Fibroblast of gingiva (primary cell): Measurements from ENCODE around the gene E2F6.

Experiments used
- DNase-seq: peaks from one replicate; pipeline ENCODE4 v3.0.0-alpha.2; 2011; ENCODE audit warnings: low read depth

Gene E2F6

DNA sequence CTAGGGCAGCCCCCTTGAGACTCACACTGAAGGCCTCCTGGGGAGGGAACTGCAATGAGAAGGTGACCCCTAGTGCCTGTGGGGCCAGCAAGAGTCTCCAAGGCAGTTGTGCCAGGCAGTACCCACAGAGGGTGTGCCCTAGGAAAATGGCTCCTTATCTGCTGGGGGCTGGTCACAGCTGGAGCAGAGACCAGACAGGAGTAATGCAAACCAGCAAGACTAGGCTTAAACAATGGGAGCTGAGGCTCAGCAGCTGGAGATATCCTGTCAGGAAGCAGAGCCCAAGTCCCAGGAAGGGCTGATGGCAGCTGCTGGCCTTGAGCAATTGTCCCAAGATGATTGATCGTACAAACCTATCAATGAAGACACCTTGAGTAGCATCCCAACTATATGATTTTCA is 26.8 kb upstream of the E2F6 start:
- no peak for DNase-seq

DNA sequence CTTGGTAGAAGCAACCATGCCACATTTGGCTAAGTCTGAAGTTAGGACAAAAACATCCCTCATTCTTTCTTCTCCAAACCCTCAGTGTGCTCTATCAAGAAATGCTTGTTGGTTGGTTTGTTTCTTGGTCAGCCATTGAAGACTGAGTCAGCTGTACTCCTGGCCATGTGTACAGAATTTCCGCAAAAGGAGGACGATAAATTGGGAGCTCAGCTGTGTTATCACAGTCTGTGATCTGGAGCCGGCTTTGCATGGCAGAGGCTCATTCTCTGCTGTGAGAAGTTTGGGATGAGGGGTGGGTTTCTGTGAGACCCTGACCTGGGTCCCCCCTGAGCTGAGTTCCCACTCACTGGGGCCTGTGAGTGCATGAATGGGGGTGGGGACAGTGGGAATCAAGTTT is 26.3 kb upstream of the E2F6 start:
- DNase-seq = no peak

DNA sequence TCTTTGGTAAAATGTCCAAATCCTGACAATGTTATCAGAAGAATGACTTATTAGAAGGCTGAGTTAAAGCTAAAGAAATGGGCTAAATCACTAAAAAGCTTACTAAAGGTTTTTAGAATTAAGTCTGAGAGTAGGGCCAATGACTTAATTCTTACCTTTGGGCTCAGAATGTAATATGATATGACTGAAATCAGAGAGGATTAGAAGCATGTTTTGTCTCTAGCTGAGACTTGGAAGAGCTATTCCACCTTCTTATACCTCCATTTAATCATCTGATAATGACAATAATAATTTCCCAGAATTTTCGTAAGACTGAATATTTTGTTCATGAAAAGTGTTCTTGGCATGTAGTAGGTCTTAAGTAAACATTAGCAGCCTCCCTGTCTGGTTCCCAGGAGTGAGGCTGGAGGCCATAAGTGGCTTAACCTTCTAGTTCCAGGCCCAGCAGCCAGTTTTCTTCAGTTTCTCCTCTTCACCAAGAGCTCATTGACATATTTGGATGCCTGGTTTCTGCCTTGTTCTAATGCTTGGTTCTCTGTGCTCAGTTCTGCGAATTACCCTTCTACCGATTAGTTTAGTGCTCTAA is 25.5 kb upstream of the E2F6 start:
- no peak for DNase-seq

DNA sequence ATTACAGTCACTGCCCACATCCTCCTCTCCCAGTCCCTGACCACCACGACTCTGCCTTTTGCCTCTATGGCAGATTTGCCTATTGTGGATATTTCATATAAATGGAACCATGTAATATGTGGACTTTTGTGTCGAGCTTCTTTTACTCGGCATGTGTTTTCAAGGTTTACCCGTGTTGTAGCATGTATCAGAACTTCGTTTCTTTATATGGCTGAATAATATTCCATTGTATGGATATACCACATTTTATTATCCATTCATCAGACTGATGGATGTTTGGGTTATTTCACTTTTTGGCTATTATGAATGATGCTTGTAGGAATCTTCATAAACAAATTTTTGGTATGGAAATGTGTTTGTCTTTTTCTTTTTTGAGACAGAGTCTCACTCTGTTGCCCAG is 24.2 kb upstream of the E2F6 start:
- DNase-seq = no peak

DNA sequence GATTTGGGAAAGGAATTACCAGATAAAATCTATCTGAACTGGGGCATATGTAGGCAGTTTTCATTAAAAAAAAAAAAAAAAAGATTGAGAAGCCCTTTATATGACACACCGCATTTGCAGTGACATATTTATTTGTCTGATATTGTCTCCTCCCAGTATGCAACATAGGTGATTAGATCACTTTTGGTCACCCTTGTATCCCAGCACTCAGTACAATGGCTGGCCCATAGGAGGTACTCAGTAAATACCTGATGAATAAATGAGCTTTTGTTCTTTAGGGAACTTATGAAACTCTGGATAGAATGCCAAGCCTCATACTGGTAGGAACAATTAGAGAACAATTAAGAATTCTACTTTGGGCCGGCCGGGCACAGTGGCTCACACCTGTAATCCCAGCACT is 22.8 kb upstream of the E2F6 start:
- no peak for DNase-seq

DNA sequence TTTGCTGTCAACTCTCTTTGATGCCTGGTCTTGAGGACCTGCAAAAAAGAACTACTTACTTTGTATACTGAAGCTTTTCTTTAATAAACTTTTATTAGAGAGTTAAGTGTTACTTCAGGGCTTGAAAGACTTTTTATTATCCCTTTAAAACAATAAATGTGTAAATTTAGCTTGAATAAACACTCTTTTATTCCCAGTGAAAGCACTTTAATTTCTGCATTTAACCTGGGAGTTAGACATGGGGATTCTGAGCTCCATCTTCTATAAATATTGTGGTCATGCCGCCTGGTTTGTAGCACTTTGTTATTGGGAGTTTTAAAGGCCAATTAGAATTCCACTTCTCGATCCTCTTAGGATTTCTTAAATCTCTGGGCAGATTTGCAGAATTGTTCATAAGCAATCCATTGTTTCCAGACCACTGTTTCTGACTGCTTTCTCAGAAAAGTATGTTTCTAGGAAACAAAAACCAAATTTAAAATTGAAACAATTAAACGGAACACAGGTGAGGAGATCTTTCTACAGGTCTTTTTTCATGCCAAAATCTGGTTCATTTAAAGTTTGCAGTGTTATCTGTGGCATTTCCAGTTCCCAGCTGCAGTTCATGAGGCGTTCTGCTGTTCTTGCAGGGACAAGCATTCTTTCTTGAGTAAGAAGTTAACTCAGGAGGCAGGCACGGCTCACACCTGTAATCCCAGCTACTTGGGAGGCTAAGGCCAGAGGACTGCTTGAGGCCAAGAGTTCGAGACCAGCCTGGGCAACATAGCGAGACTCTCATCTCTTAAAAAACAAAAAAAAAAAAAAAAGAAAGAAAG is 18.1 kb upstream of the E2F6 start:
- DNase-seq = no peak

DNA sequence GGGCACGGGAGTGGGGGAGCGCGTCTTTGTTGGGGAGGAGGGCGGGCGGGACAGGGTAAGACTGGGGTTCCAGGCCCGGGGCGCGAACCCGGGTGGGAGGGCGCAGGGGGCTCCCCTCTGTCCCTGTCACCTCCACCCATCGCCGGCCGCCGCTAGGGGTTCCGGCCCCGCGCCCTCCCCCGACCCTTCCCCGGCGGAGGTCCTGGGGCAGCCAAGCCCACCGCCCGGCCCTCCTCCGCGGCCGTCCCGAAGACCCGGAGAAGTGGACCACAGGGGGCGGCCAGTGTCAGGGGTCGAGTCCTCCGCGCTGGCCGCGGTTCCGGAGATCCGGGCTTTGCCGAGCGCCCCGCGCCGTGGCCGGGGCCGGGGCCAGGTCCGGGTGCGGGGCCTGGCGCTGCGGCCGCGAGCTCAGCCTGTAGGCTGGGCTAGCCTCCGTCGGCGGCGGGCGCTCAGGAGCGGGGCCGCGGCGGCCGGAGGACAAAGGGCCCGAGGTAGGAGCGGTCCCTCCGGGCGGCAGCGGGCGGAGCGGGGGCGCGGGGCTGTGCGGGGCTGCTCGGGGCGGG is 16.6 kb upstream of the E2F6 start:
- DNase-seq = no peak

DNA sequence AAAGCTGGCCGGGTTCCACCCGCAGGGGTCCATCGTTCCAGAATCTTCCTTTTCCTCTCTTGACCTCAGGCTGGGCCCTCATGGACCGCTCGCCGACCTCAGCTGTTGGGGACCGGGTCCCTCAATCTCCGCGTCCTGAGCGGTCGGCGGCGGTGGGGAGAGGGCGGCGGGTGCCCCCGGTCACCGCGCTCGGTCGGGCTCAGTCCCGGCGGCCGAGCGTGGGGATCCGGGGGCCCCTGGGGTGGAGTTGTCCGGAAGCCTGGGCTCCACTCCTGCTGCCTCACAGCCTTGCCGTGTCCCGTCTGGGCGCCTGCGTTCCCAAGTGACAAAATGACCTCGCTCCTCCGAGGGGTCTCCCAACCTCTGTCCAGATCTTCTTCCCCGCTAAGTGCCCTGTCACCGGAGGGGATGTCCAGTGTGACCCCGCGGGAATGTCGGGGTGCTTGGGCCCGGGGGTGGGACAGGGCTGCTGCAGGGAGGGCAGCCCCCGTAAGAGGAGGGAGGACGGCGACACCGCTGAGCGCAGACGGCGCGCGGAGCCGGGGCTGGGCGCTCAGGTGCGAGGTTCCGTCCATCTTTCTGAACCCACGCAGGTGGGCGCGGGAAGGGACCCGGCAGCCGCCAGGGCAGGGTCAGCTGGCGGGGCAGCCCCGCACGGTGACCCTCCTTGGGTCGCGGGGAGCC is 16.0 kb upstream of the E2F6 start:
- DNase-seq = no peak

DNA sequence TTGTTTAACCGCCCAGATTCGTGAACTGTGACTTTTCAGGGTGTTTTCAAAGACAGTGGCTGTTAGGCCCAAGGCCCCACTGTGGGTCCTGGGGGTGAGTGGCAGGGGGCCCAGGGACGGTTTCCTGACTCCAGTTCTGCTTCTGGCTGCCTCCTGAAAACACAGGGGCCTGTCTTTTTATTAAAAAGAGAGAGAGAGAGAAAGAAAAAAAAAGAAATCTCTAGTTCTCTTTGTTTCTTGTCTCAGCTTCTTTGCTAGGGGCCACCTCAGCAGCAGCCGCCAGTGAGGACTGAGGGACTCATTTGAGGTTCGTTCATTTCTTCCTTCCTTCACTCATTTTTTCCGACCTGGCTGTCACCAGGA is 15.4 kb upstream of the E2F6 start:
- DNase-seq = no peak

DNA sequence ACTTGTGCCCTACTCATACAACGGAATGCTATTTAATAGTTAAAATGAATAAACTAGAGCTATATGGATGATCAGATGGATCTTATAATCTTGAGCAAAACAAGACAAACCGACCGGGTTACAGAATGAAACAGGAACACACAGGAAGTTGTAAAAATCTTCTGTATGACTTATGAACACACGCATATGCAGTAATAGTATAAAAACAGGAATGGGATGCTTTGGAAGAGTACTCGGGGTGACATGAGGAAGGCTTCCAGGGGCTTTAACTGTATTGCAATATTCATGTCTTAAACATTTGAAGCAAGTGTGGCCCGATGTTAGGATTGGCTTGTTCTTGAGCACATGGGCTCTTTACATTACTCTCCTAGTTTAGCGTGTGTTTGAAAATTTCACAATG is 14.9 kb upstream of the E2F6 start:
- no peak for DNase-seq

DNA sequence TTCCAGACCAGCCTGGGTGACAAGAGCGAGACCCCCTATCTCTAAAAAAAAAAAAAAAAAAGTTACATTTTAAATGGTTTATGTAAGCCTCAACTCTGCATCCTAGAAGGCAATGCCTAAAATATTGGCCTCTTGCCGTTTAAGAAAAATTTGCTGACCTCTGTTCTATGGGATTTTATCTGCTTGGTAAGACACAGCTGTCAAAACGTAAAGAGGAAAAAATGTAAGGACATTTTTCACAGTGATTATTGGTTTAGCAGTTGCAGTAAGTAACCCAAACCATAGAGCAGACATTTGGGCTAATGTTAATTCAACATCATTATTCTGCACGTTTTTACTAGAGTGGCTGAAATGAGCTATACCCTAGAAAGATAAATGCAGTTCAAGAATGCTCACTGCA is 14.4 kb upstream of the E2F6 start:
- DNase-seq = no peak

DNA sequence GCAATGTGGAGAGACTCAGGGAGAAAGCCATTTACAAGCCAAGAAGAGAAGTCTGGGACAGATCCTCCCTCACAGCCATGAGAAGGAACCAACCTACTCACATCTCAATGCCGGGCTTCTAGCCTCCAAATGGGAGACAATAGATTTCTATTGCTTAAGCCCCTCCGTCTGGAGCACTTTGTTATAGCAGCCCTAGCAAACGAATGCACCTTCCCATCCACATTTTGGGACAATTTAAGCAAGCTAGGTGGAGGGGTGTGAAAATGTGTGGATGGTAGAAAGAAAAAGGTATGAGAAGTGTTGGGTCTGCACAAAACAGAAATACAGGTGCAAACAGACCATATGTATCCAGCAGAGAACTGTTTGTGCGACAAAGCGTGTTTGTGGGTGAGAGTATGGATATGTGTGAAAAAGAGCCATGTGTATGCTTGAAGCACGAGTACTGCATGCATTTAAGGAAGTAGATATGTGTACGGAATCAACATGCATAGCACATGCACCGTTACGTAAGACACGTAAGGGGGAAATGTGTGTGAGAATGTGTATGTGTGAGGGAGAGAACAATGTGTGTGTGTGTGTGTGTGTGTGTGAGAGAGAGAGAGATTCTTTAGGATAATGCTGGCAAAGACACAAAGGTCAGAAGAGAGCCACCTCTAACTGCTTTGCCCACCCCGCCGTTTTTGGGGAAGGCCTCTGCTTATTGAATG is 13.1 kb upstream of the E2F6 start:
- DNase-seq = no peak

DNA sequence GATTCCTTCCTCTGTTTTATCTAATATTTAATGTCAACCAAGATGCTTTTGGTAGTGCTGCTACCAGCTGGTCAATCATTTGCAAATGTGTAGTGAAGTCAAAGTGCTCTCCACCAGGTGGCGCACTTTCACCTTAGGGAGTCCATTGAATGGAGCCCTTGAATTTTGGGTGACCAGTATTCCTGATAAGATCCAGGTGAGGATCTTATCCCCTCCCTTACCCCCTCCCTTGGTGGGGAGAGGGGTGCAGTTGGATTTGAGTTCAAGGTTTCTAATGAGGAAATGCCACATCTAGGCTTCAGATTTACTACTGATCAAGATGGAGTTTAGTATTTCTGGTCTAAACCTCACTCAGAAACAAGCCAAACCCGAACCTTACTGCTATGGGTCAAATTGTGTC is 12.0 kb upstream of the E2F6 start:
- DNase-seq = peak; percentile 70

DNA sequence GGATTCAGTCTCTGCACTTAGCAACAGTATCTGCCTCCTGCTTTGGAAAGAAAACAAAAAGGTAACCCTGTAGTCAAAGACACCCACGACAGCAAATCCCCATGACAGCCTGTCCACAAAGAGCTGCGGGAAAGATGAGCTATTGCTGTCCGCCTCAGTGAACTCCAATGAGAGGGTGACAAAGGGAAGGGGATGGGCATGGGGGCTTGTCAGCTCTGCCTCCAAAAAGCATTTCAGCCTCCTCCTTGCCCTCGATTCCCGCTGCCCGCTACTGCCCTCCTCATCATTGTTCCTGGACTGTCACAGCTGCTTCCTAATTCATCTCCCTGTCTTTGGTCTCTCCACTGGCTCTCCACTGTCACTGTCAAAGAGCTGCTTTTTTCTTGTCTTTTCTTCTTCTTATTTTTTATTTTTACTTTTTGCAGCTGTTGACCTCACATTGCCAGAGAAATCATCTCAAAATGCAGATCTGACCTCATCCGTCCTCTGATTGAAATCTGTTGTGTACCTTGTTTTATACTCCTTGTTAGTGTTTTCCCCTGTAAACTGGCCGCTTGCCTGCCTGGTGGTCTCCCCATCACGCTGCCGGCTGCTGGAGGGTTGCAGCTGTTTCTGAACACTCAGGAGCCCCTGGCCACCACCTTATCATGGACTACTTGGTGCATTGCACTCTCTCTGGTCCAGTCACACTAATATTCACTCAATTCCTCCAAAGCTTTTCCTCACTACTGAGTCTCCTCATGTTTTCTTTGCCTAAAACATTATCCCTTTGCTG is 7.9 kb upstream of the E2F6 start:
- no peak for DNase-seq

DNA sequence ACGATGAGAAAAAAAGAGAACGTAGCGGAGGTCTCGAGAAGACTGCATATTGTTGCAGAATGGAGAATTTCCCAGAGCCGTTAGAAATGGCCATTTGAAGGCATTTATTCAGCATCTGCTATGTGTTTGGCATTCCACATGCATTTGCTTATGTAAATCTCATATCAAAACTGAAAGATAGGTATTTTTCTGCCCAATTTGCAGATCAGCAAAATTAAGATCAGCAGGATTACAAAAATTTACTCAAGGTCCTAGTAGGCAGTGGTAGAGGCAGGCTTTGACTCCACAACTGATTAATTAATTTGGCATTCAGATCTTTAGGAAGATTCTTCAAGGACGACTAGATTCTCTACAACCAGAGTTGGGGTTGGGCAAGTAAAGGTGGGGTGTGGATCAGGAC is 1.8 kb upstream of the E2F6 start:
- DNase-seq = no peak

DNA sequence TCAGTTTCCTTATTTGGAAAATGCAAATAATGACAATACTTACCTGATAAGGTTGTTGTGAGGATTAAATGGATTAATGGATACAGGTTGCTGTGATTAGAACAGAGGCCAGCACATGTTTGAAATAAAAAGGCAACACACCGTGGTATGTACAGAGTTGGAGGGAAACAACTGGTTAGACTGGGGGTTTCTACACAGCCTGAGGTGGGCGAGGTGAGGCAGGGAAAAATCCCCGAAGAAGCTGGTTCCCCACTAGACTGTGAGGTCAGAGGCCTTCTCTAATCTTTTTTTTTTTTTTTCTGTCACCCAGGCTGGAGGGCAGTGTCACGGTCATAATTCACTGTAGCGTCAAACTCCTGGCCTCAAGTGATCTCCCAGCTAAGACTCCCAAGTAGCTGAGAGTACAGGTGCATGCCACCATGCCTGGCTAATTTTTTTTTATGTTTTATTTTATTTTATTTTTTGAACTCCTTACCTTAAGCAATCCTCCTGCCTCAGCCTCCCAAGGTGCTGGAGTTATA is 1.2 kb upstream of the E2F6 start:
- DNase-seq = no peak

DNA sequence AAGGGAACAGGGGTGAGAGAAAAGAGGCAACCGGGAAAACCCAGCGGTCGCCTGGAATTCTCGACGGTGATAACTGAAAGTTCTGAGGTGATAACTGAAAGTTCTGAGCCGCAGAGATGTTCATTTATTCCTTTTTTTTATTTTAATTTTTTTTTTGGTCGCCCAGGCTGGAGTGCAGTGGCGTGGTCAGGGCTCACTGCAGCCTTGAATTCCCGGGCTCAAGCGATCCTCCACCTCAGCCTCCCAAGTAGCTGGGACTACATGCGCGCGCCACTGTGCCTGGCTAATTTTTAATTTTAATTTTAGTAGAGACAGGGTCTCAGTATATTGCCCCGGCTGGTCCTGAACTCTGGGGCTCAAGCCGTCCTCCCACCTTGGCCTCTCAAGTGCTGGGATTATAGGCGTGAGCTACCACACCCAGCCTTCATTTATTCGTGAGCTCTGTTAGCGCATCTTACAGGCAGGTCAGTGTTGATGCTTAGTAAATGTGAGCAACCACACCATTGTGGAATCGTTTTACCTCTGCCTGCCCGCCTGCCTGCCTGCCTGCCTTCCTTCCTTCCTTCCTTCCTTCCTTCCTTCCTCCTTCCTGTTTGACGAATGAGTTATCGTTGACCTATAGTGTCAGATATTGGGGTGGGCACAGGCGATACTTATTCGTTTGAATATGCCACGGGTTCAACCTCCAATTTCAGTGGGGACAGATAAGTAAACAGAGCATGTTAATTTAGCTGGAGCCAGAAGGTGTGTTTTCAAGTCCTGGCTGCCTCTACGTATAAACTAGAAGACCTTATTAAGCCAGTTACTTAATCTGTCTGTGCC is 557 bp upstream of the E2F6 start:
- no peak for DNase-seq

DNA sequence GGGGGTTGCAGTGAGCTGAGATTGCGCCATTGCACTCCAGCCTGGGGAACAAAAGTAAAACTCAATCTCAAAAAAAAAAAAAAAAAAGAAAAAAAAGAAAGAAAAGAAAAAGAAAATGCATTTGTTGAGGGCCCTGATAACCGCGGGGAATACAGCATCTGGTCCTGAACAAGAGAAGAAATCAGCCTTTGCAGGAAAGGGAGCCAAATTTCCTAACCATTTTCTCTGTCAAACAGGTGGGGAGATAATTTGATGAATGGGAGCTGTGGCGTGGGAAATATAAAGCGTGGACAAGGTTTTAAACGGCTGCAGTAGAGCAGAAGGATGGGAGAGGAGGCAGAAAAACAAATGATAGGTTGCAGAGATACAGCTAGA is 864 bp downstream of the E2F6 start:
- DNase-seq = no peak

DNA sequence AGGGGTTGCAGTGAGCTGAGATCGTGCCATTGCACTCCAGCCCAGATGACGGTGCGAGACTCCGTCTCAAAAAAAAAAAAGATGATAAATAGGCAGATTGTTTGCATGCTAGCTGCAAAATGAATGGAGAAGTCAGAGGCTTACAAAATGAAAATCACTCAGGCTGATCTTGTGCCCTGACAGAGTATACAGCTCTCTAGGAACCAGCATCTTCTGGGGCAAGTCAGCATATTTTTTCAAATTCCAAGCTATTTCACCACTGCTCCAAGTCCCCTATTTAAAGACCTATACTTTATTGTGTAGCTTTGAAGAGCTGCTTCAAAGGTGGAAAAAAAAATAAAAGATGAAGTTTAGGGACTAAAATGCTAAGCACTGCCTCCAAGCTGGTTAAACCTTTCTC is 6.1 kb downstream of the E2F6 start:
- DNase-seq = no peak

DNA sequence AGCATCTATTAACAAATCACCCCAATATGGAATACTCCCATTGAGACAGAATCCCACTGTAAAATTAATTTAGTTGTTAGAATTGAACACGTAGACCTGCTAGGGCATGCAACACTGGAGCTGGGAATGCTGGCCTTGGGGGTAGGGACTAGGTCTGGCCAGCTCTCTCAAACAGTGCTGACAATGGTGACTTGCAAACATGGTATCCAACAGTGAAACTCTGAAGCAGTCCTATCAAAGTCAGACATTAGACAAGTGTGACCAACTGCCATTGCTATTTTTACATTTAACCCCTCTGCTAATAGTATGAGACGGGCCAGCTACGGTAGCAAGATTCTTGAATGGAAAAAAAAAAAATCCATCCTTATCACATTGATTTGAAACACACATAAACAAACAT is 7.2 kb downstream of the E2F6 start:
- no peak for DNase-seq

DNA sequence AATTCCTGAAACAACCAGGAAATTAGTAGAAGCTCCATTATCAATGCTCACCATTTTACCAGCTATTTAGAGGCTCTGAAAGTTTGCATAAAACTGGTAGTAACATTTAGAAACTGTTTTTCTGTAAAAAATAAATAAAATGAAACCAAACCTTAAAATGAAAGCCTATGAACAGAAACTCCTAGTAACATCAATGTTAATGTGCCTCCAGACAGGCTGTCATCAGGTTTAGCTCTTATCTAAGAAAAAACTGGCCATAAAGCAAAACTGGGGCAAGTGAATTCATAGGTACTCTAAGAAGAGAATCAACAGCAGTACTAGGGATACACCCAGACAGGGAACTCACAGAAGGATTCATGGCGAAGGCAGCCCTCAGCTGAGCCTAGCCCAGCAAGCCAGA is 8.0 kb downstream of the E2F6 start:
- no peak for DNase-seq
